Adipocyte (in vitro differentiated cells): Measurements from ENCODE around the gene SIK3.

ENCODE experiments used
- DNase-seq: peaks from one replicate; pipeline ENCODE4 v3.0.0-alpha.2; 2015; ENCODE audit warnings: low read depth
- H3K27me3 ChIP-seq: replicated peaks from 2 replicates; pipeline ENCODE4 v1.7.0; 2013; ENCODE audit warnings: mild to moderate bottlenecking, low read length, moderate library complexity; ENCODE audit not compliant: control insufficient read depth, insufficient read depth
- H3K36me3 ChIP-seq: 2 replicates; pipeline ENCODE4 v1.7.0; 2013; ENCODE audit warnings: low read length, mild to moderate bottlenecking, moderate library complexity; ENCODE audit not compliant: control insufficient read depth, insufficient read depth, severe bottlenecking
- H3K4me1 ChIP-seq: 2 replicates; pipeline ENCODE4 v1.7.0; 2013; ENCODE audit warnings: mild to moderate bottlenecking, low read length, moderate library complexity; ENCODE audit not compliant: control insufficient read depth, insufficient read depth
- H3K4me3 ChIP-seq: 2 replicates; pipeline ENCODE4 v1.7.0; 2013; ENCODE audit warnings: mild to moderate bottlenecking, low read length, moderate library complexity
- H3K9ac ChIP-seq: 2 replicates; pipeline ENCODE4 v1.7.0; 2013; ENCODE audit warnings: mild to moderate bottlenecking, low read length, moderate library complexity
- H3K9me3 ChIP-seq: 2 replicates; pipeline ENCODE4 v1.7.0; 2013; ENCODE audit warnings: mild to moderate bottlenecking, low read length, moderate library complexity; ENCODE audit not compliant: control insufficient read depth

Gene SIK3

DNA sequence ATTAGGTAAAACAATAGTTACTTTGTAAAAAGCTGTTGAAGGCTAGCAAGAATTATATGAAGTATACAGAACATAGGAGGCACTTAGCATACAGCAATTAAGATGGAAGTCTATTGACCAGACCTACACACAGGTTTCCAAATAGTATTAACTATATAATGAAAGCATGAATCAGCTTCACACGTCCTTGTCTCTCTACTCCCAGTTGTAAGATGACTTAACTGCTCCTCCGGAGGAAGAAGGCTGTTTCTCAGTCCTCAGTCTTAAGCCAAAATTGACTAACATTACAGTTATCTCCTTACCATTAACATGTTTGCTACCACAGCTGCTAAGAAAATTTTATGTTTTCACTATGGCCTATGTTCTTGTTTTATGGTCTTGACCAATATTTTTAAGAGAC is 24.7 kb downstream of the SIK3 start:
- no peak overlapping the region for H3K9ac ChIP-seq
- DNase-seq: no peak
- no peaks in the 10 kb centered on the region for H3K27me3 ChIP-seq
- peaks cover 59% of the 10 kb centered on the region for H3K4me1 ChIP-seq
- no peaks in the 10 kb centered on the region for H3K9me3 ChIP-seq
- H3K4me3 ChIP-seq: peak overlapping the region; percentile 42
- no peaks in the 10 kb centered on the region for H3K36me3 ChIP-seq

GRCh38 chr11:117072517-117073461 is 25.4 kb downstream of the SIK3 start:
- DNase-seq: peak; percentile 87
- peaks cover 54% of the 10 kb centered on the region for H3K4me1 ChIP-seq
- no peaks in the 10 kb centered on the region for H3K36me3 ChIP-seq
- H3K9me3 ChIP-seq: no peaks in the 10 kb centered on the region
- H3K9ac ChIP-seq: no peak overlapping the region
- peak overlapping the region; percentile 42 for H3K4me3 ChIP-seq
- no peaks in the 10 kb centered on the region for H3K27me3 ChIP-seq

DNA sequence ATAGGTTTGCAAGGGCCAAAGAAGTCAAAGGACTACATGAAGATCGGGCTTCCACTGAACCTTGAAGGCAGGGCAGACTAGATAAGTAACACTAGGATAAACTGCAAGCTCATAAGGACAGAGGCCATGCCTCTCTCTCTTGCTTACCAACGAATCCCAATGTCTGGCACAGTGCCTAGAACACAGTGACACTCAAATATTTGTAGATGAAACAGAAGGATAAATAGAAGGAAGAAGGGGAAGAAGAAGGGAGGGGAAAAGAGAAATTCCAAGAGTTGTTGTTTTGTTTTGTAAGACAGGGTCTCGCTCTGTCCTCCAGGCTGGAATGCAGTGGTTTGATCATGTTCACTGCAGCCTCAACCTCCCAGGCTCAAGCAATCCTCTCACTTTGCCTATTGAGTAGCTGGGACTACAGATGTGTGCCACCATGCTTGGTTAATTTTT is 26.9 kb downstream of the SIK3 start:
- H3K36me3 ChIP-seq: no peaks in the 10 kb centered on the region
- no peak overlapping the region for H3K9ac ChIP-seq
- no peak overlapping the region for H3K4me3 ChIP-seq
- H3K9me3 ChIP-seq: no peaks in the 10 kb centered on the region
- peak; percentile 49 for DNase-seq
- H3K4me1 ChIP-seq: peaks cover 42% of the 10 kb centered on the region
- H3K27me3 ChIP-seq: no peaks in the 10 kb centered on the region

GRCh38 chr11:117070016-117070415 is 28.2 kb downstream of the SIK3 start:
- no peak overlapping the region for H3K4me3 ChIP-seq
- H3K36me3 ChIP-seq: no peaks in the 10 kb centered on the region
- no peaks in the 10 kb centered on the region for H3K27me3 ChIP-seq
- DNase-seq: no peak
- peaks cover 42% of the 10 kb centered on the region for H3K4me1 ChIP-seq
- no peak overlapping the region for H3K9ac ChIP-seq
- no peaks in the 10 kb centered on the region for H3K9me3 ChIP-seq

DNA sequence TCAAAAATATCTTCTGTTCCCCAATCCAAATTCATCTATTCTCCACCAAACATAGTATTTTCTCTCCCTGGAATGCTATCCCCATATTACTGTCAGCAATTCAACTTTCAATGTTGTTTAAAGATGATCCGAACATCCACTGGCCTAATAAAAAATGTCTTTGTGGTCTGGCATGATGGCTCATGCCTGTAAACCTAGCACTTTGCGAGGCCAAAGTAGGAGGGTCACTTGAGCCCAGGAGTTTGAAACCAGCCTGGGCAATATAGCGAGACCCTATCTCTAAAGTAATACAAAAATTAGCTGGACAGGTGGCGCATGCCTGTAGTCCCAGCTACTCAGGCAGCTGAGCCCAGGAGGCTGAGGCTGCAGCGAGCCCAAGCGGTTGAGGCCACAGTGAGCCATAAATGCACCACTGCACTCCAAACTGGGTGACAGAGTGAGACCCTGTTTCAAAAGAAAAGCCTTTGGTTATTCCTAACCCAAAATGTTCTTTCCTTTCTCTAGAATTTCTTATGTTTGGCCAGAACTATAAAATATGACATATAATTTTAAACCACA is 29.8 kb downstream of the SIK3 start:
- H3K9ac ChIP-seq: no peak overlapping the region

DNA sequence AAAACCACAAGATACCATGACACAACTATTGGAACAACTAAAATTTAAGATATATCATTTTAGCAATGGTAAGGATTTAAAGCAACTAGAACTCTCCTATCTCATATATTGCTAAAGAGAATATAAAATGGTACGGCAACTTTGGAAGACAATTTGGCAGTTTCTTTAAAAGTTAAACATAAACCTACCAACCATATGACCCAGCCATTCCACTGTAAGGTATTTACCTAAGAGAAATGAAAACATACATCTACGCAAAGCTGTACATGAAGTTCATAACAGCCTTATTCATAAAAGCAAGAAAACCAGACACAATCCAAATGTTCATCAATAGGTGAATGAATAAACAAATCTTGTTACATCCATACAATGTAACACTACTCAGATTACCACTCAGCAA is 31.3 kb downstream of the SIK3 start:
- Histone ChIP-seq H3K4me3 (no peak overlapping the region), H3K9ac (no peak overlapping the region), H3K36me3 (no peaks in the 10 kb centered on the region), H3K4me1 (peaks cover 47% of the 10 kb centered on the region), H3K27me3 (no peaks in the 10 kb centered on the region), H3K9me3 (no peaks in the 10 kb centered on the region)
- no peak for DNase-seq

More for the DNA sequence above, 29.8 kb downstream of the SIK3 start:
- DNase-seq: no peak
- Histone ChIP-seq H3K9me3 (no peaks in the 10 kb centered on the region), H3K4me3 (no peak overlapping the region), H3K4me1 (peaks cover 47% of the 10 kb centered on the region), H3K27me3 (no peaks in the 10 kb centered on the region), H3K36me3 (no peaks in the 10 kb centered on the region)

DNA sequence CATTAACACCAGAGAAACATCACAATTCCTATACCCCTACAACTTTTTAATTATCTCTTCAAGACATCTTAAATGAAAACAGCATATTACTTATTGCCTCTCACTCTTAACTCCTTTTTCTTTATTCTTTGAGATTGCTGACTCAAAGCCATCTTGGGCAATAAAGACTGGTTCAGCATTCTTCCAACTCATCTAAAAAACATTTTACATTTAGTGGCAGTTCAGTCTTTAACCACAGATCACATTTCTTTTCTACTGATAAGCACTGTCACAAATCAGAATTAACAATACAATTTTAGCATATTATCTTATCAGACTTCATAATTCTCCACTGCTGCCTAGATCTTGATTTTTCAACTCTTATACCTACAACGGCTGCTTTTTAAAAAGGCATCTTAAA is 34.0 kb downstream of the SIK3 start:
- H3K9me3 ChIP-seq: no peaks in the 10 kb centered on the region
- H3K36me3 ChIP-seq: no peaks in the 10 kb centered on the region
- H3K9ac ChIP-seq: peak overlapping the region; percentile 15
- peak overlapping the region; percentile 5 for H3K4me3 ChIP-seq
- H3K4me1 ChIP-seq: peaks cover 27% of the 10 kb centered on the region
- DNase-seq: peak; percentile 73
- no peaks in the 10 kb centered on the region for H3K27me3 ChIP-seq

GRCh38 chr11:117062498-117062897 is 35.7 kb downstream of the SIK3 start:
- H3K4me3 ChIP-seq: no peak overlapping the region
- H3K9ac ChIP-seq: no peak overlapping the region
- no peaks in the 10 kb centered on the region for H3K27me3 ChIP-seq
- DNase-seq: no peak
- peaks cover 31% of the 10 kb centered on the region for H3K4me1 ChIP-seq
- H3K9me3 ChIP-seq: no peaks in the 10 kb centered on the region
- no peaks in the 10 kb centered on the region for H3K36me3 ChIP-seq

DNA sequence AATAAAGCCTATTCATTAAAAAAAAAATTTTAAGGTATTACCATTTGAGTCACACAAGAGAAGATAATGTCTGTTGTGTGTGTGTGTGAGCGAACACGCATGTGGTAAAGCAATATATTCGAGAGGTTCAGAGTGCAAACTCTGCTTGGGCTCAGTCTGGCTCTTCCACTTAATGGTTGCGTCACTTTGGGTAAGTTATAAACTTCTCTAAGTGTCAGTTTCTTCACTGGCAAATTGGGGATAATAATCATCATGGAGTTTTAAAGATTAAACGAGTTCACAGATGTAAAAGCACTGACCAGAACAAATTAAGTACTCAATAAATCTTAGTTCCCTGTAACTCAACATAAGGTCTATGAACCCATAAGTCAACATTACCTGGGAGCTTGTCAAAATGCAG is 37.0 kb downstream of the SIK3 start:
- Histone ChIP-seq H3K9me3 (no peaks in the 10 kb centered on the region), H3K4me3 (no peak overlapping the region), H3K36me3 (no peaks in the 10 kb centered on the region), H3K4me1 (peaks cover 31% of the 10 kb centered on the region), H3K27me3 (no peaks in the 10 kb centered on the region), H3K9ac (no peak overlapping the region)
- DNase-seq: no peak

DNA sequence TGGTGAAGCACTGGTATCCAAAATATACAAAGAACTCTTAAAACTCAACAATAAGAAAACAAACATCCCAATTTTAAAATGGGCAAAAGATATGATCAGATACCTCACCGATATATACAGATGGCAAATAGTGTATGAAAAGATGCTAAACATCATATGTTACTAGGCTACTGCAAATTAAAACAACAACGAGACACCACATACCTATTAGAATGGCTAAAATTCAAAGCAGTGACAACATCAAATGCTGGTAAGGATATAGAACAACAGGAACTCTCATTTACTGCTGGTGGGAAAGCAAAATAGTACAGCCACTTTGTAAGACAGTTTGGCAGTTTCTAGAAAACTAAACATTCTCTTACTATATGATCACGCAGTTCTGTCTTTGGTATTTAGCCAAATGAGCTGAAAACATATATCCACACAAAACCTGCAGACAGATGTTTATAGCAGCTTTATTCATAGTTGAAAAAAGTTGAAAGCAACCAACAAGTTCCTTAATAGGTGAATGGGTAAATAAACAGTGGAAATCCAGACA is 38.5 kb downstream of the SIK3 start:
- Histone ChIP-seq H3K36me3 (no peaks in the 10 kb centered on the region), H3K9ac (no peak overlapping the region), H3K4me3 (no peak overlapping the region), H3K9me3 (no peaks in the 10 kb centered on the region), H3K4me1 (peaks cover 30% of the 10 kb centered on the region), H3K27me3 (no peaks in the 10 kb centered on the region)
- no peak for DNase-seq

DNA sequence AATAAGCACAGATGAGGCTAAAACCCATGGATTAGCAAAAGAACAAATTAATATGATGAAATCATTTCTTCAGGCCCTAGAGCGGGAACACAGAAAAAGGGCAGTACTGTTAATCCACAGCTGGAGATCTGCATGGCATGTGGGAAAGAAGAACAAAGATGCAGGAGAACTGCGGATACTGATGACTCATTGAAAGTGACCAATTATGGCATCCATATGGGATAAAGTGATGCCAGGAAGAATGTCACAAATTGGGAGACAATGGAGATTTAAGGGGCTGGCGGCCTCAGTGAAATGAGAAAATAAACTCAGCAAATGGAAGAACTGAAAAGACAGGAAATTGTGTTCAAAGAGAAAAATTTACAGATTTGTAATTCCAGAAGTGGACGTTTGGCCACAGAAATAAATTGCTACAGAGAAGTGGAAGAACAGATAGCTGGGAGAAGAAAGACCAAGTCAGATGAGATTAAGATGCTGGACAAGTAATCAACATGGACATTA is 39.4 kb downstream of the SIK3 start:
- H3K9me3 ChIP-seq: no peaks in the 10 kb centered on the region
- DNase-seq: peak; percentile 84
- H3K4me3 ChIP-seq: no peak overlapping the region

More for the DNA sequence above, 39.4 kb downstream of the SIK3 start:
- Histone ChIP-seq H3K4me1 (peaks cover 21% of the 10 kb centered on the region), H3K27me3 (no peaks in the 10 kb centered on the region), H3K9ac (no peak overlapping the region), H3K36me3 (no peaks in the 10 kb centered on the region)
